Ovary (tissue), 3 donors: ENCODE results near the gene FARP1.

Experiments
- EP300 ChIP-seq: sonication (generic); formaldehyde crosslinking; IDR thresholded peaks from one replicate; pipeline ENCODE4 v1.6.1; 2017; ENCODE audit warnings: antibody characterized with exemption
- POLR2A ChIP-seq: fragments of 450-650 bp; IDR thresholded peaks from one replicate; pipeline ENCODE4 v1.6.1; 2017; ENCODE audit warnings: antibody characterized with exemption, mild to moderate bottlenecking, moderate library complexity
- TF ChIP-seq, protein P1 (sequence below), 3 donors: fragments of 450-650 bp in 2 of 3; fragments of 200-600 bp in 1 of 3; IDR thresholded peaks; one replicate each; pipeline versions ENCODE4 v1.5.1 to v1.8.0; 2016 to 2022; ENCODE audit warnings: antibody characterized with exemption in 3 of 3, mild to moderate bottlenecking in 1 of 3
- donor health status: DM: no; HTN: no; CAD: no.

DNA sequence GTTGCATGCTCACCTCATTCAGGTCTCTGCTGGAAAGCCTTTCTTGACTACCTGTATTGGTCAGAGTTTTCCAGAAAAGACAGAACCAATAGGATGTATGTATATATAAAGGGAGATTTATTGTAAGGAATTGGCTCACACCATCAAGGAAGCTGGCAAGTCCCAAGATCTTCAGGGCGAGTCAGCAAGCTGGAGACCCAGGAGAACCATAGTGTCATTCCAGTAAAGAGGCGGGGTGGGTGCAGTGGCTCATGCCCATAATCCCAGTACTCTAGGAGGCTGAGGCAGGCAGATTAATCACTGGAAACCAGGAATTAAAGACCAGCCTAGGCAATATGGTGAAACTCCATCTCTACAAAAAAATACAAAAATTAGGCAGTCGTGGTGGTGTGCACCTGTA lies 30.4 kb upstream of the FARP1 start:
- TF ChIP-seq, protein P1, sequence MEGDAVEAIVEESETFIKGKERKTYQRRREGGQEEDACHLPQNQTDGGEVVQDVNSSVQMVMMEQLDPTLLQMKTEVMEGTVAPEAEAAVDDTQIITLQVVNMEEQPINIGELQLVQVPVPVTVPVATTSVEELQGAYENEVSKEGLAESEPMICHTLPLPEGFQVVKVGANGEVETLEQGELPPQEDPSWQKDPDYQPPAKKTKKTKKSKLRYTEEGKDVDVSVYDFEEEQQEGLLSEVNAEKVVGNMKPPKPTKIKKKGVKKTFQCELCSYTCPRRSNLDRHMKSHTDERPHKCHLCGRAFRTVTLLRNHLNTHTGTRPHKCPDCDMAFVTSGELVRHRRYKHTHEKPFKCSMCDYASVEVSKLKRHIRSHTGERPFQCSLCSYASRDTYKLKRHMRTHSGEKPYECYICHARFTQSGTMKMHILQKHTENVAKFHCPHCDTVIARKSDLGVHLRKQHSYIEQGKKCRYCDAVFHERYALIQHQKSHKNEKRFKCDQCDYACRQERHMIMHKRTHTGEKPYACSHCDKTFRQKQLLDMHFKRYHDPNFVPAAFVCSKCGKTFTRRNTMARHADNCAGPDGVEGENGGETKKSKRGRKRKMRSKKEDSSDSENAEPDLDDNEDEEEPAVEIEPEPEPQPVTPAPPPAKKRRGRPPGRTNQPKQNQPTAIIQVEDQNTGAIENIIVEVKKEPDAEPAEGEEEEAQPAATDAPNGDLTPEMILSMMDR (IDR thresholded peaks at IDR 0.05), result no peak
- TF ChIP-seq POLR2A (no peak), EP300 (no peak)
